Liver (tissue), 3 donors: Measurements from ENCODE around the gene UPK3A.

Experiments
- GABPA ChIP-seq, 2 donors: IDR thresholded peaks in 1 of 2; conservative IDR thresholded peaks in 1 of 2; 2 replicates each; pipeline ENCODE4 v1.6.1; 2016; ENCODE audit warnings: antibody characterized with exemption in 2 of 2, mild to moderate bottlenecking in 1 of 2, moderate library complexity in 1 of 2
- HNF4G ChIP-seq: IDR thresholded peaks from 2 replicates; pipeline ENCODE4 v1.6.1; 2016; ENCODE audit warnings: antibody characterized with exemption
- RAD21 ChIP-seq, 2 donors: IDR thresholded peaks; 2 replicates each; pipeline ENCODE4 v1.6.1; 2016; ENCODE audit warnings: antibody characterized with exemption in 2 of 2, mild to moderate bottlenecking in 2 of 2
- TAF1 ChIP-seq: conservative IDR thresholded peaks from 2 replicates; pipeline ENCODE4 v1.6.1; 2016; ENCODE audit warnings: antibody characterized with exemption, mild to moderate bottlenecking
- TF ChIP-seq, protein P1 (sequence below): fragments of 150-350 bp; IDR thresholded peaks from 2 replicates; pipeline ENCODE4 v1.5.1; 2017; ENCODE audit warnings: improper control_type of control experiment, low read depth, low read length; ENCODE audit not compliant: missing input control
- TF ChIP-seq, protein P2 (sequence below): IDR thresholded peaks from 2 replicates; pipeline ENCODE4 v1.6.1; 2016; ENCODE audit warnings: antibody characterized with exemption, mild to moderate bottlenecking
- TF ChIP-seq, protein P3 (sequence below): IDR thresholded peaks from 2 replicates; pipeline ENCODE4 v1.6.1; 2016; ENCODE audit warnings: antibody characterized with exemption
- TF ChIP-seq, protein P4 (sequence below): IDR thresholded peaks from 2 replicates; pipeline ENCODE4 v1.6.1; 2016; ENCODE audit warnings: antibody characterized with exemption
- TF ChIP-seq, protein P5 (sequence below): IDR thresholded peaks from 2 replicates; pipeline ENCODE4 v1.6.1; 2016; ENCODE audit warnings: antibody characterized with exemption
- donor health status: healthy.
- donor health status: healthy.

DNA sequence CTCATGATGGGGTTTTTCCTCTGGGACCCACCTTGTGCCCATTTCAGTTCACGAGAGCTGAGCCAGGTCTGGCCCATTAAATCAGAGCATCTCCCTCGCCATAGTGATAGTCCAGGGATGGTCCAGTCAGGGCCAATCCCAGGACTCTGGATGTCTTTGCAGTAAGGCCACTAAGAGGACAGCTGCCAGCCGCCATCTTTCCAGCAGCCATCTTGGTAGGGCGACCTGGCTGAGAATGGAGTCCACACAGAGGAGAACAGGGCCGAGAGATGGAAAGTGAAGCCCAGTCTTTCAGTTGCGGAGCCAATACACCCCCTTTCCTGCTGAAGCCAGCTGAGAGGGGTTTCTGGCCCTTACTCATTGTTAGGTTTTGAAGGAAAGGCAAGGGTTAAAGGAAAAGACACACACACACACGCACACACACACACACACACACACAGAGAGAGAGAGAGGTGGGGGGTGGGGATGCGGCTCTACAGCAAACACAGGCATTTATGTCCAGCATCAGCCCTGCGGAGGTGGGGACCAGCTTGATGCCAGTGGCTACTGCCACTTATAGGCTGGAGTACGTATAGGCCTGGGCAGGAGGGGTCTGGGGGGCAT lies 31.6 kb upstream of the UPK3A start:
- TF ChIP-seq, protein P1, sequence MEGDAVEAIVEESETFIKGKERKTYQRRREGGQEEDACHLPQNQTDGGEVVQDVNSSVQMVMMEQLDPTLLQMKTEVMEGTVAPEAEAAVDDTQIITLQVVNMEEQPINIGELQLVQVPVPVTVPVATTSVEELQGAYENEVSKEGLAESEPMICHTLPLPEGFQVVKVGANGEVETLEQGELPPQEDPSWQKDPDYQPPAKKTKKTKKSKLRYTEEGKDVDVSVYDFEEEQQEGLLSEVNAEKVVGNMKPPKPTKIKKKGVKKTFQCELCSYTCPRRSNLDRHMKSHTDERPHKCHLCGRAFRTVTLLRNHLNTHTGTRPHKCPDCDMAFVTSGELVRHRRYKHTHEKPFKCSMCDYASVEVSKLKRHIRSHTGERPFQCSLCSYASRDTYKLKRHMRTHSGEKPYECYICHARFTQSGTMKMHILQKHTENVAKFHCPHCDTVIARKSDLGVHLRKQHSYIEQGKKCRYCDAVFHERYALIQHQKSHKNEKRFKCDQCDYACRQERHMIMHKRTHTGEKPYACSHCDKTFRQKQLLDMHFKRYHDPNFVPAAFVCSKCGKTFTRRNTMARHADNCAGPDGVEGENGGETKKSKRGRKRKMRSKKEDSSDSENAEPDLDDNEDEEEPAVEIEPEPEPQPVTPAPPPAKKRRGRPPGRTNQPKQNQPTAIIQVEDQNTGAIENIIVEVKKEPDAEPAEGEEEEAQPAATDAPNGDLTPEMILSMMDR: no peak
- TF ChIP-seq HNF4G: no peak
- TF ChIP-seq, protein P2, sequence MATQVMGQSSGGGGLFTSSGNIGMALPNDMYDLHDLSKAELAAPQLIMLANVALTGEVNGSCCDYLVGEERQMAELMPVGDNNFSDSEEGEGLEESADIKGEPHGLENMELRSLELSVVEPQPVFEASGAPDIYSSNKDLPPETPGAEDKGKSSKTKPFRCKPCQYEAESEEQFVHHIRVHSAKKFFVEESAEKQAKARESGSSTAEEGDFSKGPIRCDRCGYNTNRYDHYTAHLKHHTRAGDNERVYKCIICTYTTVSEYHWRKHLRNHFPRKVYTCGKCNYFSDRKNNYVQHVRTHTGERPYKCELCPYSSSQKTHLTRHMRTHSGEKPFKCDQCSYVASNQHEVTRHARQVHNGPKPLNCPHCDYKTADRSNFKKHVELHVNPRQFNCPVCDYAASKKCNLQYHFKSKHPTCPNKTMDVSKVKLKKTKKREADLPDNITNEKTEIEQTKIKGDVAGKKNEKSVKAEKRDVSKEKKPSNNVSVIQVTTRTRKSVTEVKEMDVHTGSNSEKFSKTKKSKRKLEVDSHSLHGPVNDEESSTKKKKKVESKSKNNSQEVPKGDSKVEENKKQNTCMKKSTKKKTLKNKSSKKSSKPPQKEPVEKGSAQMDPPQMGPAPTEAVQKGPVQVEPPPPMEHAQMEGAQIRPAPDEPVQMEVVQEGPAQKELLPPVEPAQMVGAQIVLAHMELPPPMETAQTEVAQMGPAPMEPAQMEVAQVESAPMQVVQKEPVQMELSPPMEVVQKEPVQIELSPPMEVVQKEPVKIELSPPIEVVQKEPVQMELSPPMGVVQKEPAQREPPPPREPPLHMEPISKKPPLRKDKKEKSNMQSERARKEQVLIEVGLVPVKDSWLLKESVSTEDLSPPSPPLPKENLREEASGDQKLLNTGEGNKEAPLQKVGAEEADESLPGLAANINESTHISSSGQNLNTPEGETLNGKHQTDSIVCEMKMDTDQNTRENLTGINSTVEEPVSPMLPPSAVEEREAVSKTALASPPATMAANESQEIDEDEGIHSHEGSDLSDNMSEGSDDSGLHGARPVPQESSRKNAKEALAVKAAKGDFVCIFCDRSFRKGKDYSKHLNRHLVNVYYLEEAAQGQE: no peak
- TF ChIP-seq GABPA (IDR thresholded peaks at IDR 0.05 in 1 of 2, conservative IDR thresholded peaks at IDR 0.05 in 1 of 2): no peak
- TF ChIP-seq, protein P3, sequence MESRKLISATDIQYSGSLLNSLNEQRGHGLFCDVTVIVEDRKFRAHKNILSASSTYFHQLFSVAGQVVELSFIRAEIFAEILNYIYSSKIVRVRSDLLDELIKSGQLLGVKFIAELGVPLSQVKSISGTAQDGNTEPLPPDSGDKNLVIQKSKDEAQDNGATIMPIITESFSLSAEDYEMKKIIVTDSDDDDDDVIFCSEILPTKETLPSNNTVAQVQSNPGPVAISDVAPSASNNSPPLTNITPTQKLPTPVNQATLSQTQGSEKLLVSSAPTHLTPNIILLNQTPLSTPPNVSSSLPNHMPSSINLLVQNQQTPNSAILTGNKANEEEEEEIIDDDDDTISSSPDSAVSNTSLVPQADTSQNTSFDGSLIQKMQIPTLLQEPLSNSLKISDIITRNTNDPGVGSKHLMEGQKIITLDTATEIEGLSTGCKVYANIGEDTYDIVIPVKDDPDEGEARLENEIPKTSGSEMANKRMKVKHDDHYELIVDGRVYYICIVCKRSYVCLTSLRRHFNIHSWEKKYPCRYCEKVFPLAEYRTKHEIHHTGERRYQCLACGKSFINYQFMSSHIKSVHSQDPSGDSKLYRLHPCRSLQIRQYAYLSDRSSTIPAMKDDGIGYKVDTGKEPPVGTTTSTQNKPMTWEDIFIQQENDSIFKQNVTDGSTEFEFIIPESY: no peak
- TF ChIP-seq, protein P4, sequence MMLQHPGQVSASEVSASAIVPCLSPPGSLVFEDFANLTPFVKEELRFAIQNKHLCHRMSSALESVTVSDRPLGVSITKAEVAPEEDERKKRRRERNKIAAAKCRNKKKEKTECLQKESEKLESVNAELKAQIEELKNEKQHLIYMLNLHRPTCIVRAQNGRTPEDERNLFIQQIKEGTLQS: no peak
- TF ChIP-seq RAD21 (IDR thresholded peaks at IDR 0.05): no peak
- TF ChIP-seq TAF1: no peak
- TF ChIP-seq, protein P5, sequence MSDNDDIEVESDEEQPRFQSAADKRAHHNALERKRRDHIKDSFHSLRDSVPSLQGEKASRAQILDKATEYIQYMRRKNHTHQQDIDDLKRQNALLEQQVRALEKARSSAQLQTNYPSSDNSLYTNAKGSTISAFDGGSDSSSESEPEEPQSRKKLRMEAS: no peak
